HG02870 (cell line): ENCODE data around the gene APOBEC3G.

Source experiments
- ATAC-seq: cut with Tn5 transposase; IDR thresholded peaks from one replicate; pipeline ENCODE4 v1.9.1; 2021; ENCODE audit warnings: mild to moderate bottlenecking, moderate library complexity; ENCODE audit not compliant: unreplicated experiment

Gene APOBEC3G

GRCh38 chr22:39090426-39091064, 13.5 kb downstream of the APOBEC3G start:
- no peak for ATAC-seq

GRCh38 chr22:39091126-39092081, 14.3 kb downstream of the APOBEC3G start:
- ATAC-seq: no peak

- no peak for ATAC-seq
These were observed 15.2 kb downstream of the APOBEC3G start for GRCh38 chr22:39092111-39092862.

- ATAC-seq: no peak
These were observed 17.8 kb downstream of the APOBEC3G start for GRCh38 chr22:39094717-39095389.

GRCh38 chr22:39095971-39096370, 18.9 kb downstream of the APOBEC3G start:
- no peak for ATAC-seq

GRCh38 chr22:39097098-39098020, 20.3 kb downstream of the APOBEC3G start, which contains the start of gene APOBEC3H:
APOBEC3H (plus strand) TSS chr22:39097244; CDS start chr22:39100279, 3,035 bp downstream.
- no peak for ATAC-seq

GRCh38 chr22:39098026-39098425, 21.0 kb downstream of the APOBEC3G start:
- ATAC-seq: no peak

- ATAC-seq: no peak
These were observed 21.5 kb downstream of the APOBEC3G start for GRCh38 chr22:39098576-39098975.

- ATAC-seq: no peak
These were observed 24.2 kb downstream of the APOBEC3G start for GRCh38 chr22:39101226-39101625.

- no peak for ATAC-seq
These were observed 26.4 kb downstream of the APOBEC3G start for GRCh38 chr22:39103431-39103830.

GRCh38 chr22:39106326-39106725, 29.3 kb downstream of the APOBEC3G start:
- ATAC-seq: no peak

- ATAC-seq: no peak
These were observed 31.4 kb downstream of the APOBEC3G start for GRCh38 chr22:39108487-39108886.

- no peak for ATAC-seq
These were observed 32.3 kb downstream of the APOBEC3G start for GRCh38 chr22:39109361-39109760.

- ATAC-seq: no peak
These were observed 33.8 kb downstream of the APOBEC3G start for GRCh38 chr22:39110631-39111561.

GRCh38 chr22:39114112-39114511, 37.0 kb downstream of the APOBEC3G start:
- no peak for ATAC-seq

GRCh38 chr22:39115570-39115969, 38.5 kb downstream of the APOBEC3G start:
- no peak for ATAC-seq

GRCh38 chr22:39115977-39116621, 39.0 kb downstream of the APOBEC3G start:
- no peak for ATAC-seq

GRCh38 chr22:39117585-39118191, 40.6 kb downstream of the APOBEC3G start:
- ATAC-seq: no peak
